Thoracic aorta (tissue), 2 donors: Measurements from ENCODE around the gene CSTF1. TPM values are rescaled to one million over a fixed set of nuclear protein-coding genes. Genes with fewer than 3 reads are reported as not detected.

Experiments used
- ATAC-seq: fragments of 150-250 bp; one replicate; pipeline ENCODE4 v1.8.0; 2017; ENCODE audit warnings: low read depth; ENCODE audit not compliant: insufficient number of reproducible peaks, low FRiP score
- DNase-seq: peaks from one replicate; pipeline ENCODE4 v3.0.0-alpha.2; 2020; ENCODE audit warnings: low spot score
- H3K27ac ChIP-seq, 2 donors: fragments of 200-600 bp; sonication (generic); 1 replicate in 1 of 2; 2 replicates in 1 of 2; pipeline ENCODE4 v1.5.1; 2016; ENCODE audit warnings: mild to moderate bottlenecking in 2 of 2, moderate library complexity in 2 of 2
- H3K27me3 ChIP-seq: fragments of 200-600 bp; sonication (generic); replicated peaks from 2 replicates; pipeline ENCODE4 v1.6.0; 2016; ENCODE audit warnings: mild to moderate bottlenecking; ENCODE audit not compliant: insufficient read depth
- H3K36me3 ChIP-seq: fragments of 200-600 bp; sonication (generic); one replicate; pipeline ENCODE4 v1.5.1; 2016
- H3K4me1 ChIP-seq, 2 donors: fragments of 200-600 bp; sonication (generic); 1 replicate in 1 of 2; 2 replicates in 1 of 2; pipeline versions ENCODE4 v1.5.1 to v1.6.0; 2016; ENCODE audit warnings: low read depth in 2 of 2, mild to moderate bottlenecking in 1 of 2; ENCODE audit not compliant: control insufficient read depth in 1 of 2
- H3K4me3 ChIP-seq: fragments of 200-600 bp; sonication (generic); 2 replicates; pipeline ENCODE4 v1.5.1; 2016; ENCODE audit warnings: mild to moderate bottlenecking
- H3K9me3 ChIP-seq: fragments of 200-600 bp; sonication (generic); 2 replicates; pipeline ENCODE4 v1.5.1; 2016
- total RNA-seq, 2 donors: library from RNA; depleted of rRNA; stranded (reverse); fragments of >200 nt; gene quantifications; one replicate each; pipeline versions ENCODE4 v1.1.0 to v1.2.3, GENCODE V29; 2016
- TF ChIP-seq, protein P1 (sequence below): fragments of 200-600 bp; sonication (generic); IDR thresholded peaks from one replicate; pipeline ENCODE4 v1.5.1; 2019; ENCODE audit warnings: antibody characterized with exemption

Gene CSTF1
- 10 to 100 TPM in 1 of 2 donors, 1 to 10 TPM in 1; 4.6 to 22.5 TPM for total RNA-seq

DNA sequence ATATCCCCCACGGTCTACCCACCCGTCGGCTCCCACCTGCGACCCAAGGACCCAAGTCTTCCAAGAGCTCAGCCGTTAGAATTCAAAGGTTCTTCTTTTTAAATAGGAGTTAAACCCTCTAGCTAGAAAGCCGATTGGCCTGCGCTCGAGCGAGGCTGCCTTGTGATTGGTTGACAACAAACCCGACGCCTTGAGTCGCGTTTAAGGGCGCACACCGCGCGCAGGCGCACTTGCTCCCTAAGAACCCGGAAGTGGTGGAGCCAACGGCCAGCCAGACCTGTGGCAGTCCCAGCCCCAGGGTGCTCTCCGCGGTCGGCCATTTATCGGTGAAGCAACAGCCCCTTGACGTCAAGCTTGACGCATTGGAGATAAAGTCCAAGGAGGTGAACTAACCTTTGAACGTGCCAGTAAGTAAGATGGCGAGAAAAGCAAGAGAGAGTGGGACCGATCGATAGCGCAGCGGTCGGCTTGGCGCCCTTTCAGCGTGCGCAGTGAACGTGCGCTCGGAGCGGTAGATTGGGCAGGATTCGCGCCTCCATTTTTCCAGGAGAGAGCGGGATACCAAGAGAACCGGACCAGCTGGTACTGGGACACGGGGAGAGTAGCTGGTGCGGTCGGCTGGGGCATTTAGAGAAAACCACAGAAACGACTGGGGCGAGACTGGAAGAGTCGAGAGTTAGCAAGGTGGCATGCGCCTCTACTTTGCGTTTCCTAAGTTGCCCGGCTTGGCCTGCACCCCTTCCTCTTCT, at the start of gene CSTF1, which contains the start of gene AURKA:
TSS of gene CSTF1 (plus strand) at position 514 of the 749 bp plus-strand sequence. CDS start 2,908 bp downstream, outside the sequence.
TSS of gene AURKA (minus strand) at position 84 of the 749 bp plus-strand sequence. CDS start 4,018 bp downstream, outside the sequence.
- TF ChIP-seq, protein P1, sequence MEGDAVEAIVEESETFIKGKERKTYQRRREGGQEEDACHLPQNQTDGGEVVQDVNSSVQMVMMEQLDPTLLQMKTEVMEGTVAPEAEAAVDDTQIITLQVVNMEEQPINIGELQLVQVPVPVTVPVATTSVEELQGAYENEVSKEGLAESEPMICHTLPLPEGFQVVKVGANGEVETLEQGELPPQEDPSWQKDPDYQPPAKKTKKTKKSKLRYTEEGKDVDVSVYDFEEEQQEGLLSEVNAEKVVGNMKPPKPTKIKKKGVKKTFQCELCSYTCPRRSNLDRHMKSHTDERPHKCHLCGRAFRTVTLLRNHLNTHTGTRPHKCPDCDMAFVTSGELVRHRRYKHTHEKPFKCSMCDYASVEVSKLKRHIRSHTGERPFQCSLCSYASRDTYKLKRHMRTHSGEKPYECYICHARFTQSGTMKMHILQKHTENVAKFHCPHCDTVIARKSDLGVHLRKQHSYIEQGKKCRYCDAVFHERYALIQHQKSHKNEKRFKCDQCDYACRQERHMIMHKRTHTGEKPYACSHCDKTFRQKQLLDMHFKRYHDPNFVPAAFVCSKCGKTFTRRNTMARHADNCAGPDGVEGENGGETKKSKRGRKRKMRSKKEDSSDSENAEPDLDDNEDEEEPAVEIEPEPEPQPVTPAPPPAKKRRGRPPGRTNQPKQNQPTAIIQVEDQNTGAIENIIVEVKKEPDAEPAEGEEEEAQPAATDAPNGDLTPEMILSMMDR, result no peak
- Histone ChIP-seq H3K27ac (peak within 1 kb of the TSS; percentile 77 to 82), H3K9me3 (no peaks in the 10 kb centered on the region), H3K4me1 (peaks cover 14 to 20% of the 10 kb centered on the region in 2 donors), H3K27me3 (no peaks in the 10 kb centered on the region), H3K4me3 (peak within 1 kb of the TSS; percentile 84), H3K36me3 (peaks cover 7% of the 10 kb centered on the region)
- ATAC-seq, result peak; percentile 99
- DNase-seq, result peak; percentile 97

DNA sequence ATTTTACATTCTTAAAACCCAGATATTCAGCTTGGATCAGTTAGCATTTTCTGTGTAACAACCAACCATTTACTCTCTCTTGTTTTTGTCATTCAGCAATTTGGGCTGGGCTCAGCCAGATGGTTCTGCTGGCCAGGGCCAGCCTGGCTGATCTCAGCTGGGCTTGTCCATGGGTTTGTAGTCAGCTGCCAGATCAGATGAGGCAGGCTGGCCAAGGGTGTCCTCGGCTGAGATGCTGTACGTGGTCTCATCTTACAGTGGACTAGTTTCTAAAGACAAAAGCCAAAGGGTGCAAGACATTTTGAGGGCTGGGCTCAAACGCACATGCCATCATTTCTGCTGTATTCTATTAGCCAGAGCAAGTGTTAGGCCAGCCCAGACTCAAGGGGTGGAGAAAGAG, 49.7 kb upstream of the CSTF1 start:
- Histone ChIP-seq H3K27me3 (no peaks in the 10 kb centered on the region), H3K36me3 (no peaks in the 10 kb centered on the region), H3K4me3 (no peak overlapping the region), H3K27ac (no peak overlapping the region), H3K9me3 (no peaks in the 10 kb centered on the region), H3K4me1 (no peaks in the 10 kb centered on the region)
- ATAC-seq (no peak), DNase-seq (no peak)
- TF ChIP-seq, protein P1, result no peak

DNA sequence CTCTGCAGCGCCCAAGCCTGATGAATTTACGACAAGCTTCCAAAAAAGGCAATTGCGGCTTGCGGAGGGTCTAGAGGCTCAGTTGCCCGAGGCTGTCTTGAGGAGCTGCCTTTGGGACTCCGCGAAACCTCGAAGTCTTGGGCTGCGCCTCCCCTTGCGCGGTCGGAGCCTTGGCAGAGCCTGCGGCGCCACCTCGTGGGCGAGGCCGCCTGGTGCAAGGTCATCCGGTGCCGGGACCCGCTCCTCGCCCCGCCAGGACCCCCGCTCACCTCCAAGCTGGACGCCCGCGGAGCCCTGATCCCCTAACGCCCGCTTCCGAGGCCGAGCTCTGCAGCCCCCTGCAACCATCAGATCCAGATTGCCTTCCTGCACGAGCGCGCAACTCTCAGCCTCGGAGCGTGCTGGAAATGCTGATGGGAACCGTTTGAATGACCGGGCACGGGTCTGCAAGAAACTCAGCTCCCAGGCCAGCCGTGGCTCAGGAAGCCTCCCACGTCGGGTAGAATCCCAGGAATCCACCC, 48.5 kb upstream of the CSTF1 start:
- TF ChIP-seq, protein P1, result no peak
- Histone ChIP-seq H3K27me3 (no peaks in the 10 kb centered on the region), H3K27ac (no peak overlapping the region), H3K9me3 (no peaks in the 10 kb centered on the region), H3K36me3 (no peaks in the 10 kb centered on the region), H3K4me1 (no peaks in the 10 kb centered on the region), H3K4me3 (no peak overlapping the region)
- ATAC-seq, result no peak
- no peak for DNase-seq

DNA sequence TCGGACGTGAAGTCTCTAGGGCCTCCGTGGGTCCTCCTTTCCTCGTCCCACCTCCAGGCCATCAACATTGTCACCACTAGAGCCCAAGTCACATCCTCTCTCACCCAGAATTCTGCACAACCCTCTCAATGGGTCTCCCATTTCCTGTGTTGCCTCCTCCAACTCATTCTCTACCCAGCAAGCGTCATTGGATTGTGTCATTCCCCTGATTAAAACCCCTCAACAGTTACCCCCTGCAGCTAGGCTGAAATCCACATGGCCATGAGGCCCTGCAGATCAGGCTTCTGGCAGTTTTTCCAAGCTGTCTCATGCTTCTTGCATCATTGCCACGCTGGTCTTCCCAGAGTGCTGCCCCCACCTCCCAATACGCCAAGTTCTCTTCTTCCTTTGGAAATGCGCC, 46.5 kb upstream of the CSTF1 start:
- no peaks in the 10 kb centered on the region for H3K9me3 ChIP-seq
- TF ChIP-seq, protein P1, result no peak
- H3K27ac ChIP-seq, result no peak overlapping the region
- H3K36me3 ChIP-seq, result no peaks in the 10 kb centered on the region
- ATAC-seq (no peak), DNase-seq (no peak)
- H3K27me3 ChIP-seq, result no peaks in the 10 kb centered on the region
- no peak overlapping the region for H3K4me3 ChIP-seq
- H3K4me1 ChIP-seq, result no peaks in the 10 kb centered on the region

DNA sequence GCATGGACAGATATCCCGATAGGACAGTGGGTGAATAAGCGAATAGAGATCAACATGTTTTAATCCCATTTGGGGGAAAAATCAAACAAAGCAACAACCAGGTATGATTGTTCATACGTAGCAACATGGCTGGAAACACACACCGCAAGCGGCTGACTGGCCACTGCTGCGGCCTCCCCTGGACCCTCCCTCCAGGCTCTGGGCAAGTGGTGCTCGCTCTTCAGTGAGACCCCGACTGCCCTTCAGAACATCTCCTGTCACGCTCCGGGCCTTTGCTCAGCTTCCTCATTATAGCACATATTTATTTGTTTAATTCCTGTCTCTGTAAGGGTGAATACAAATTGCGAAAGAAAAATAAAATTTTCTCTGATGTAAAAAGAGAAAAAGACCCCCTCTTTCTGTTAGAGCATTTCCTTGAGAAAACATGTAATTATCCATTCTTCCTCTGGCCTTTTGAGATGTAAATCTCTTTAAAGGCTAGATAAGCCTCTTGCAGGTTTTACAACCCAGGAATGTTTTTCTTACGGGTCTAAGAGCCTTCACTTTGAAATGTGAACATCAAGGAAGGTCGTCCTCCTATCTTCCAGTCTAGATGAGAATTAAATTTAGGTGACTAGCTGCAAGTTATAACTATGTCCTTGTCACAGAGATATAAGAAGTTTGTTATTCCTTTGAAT, 44.7 kb upstream of the CSTF1 start:
- H3K9me3 ChIP-seq, result no peaks in the 10 kb centered on the region
- no peak for ATAC-seq
- no peak overlapping the region for H3K4me3 ChIP-seq
- TF ChIP-seq, protein P1, result no peak
- DNase-seq, result no peak
- no peaks in the 10 kb centered on the region for H3K27me3 ChIP-seq
- H3K27ac ChIP-seq, result no peak overlapping the region
- no peaks in the 10 kb centered on the region for H3K36me3 ChIP-seq
- H3K4me1 ChIP-seq, result no peaks in the 10 kb centered on the region
